ENCODE measurements around the gene LRBA. TPM values are rescaled to one million over a fixed set of nuclear protein-coding genes. Genes with fewer than 3 reads are reported as not detected.
"Not testable (repeated sequence)": the region's sequence is repeated elsewhere in the genome, so short reads cannot be mapped to it uniquely, and the experiment has no call there.

Gene LRBA
- total RNA-seq, 2 donors from 2014 or later = 76.3 to 86.9 TPM

DNA sequence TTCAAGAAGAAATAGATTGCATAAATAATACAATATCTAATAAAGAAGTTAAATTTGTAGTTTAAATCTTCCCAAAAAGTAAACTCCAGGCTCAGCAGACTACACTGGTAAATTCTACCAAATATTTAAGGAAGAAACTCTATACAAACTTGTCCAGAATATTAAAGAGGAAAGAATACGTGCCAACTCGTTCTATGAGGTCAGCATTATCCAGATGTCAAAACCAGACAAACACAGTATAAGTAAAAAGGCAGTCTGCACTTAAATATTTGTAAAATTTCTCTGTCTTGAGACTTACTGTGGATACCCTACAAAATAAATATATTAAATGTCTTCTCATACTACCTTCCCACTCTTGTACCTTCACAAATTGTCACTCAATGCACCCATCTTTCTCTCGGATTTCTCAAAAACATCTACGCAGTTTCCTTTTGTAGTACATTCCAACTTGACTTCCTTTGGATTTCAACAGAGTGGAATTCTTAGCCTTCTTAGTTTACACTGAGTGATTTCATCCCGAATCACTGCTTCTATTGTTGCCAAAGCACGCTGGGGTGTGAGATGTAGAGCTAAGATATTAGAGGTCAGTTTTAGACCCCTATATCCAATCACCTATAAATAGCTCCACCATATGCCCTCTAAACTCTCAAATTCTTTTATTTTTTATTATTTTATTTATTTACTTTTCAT lies 504.8 kb downstream of the LRBA start:
- Mint-ChIP-seq H3K36me3 (ENCODE audit: low read depth) (no peaks in the 10 kb centered on the region), H3K27me3 (no peaks in the 10 kb centered on the region), H3K4me1 (peaks cover 2% of the 10 kb centered on the region)

DNA sequence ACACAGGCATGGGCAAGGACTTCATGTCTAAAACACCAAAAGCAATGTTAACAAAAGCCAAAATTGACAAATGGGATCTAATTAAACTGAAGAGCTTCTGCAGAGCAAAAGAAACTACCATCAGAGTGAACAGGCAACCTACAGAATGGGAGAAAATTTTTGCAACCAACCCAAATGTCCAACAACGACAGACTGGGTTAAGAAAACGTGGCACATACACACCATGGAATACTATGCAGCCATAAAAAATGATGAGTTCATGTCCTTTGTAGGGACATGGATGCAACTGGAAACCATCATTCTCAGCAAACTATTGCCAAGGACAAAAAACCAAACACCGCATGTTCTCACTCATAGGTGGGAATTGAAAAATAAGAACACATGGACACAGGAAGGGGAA lies 507.4 kb downstream of the LRBA start:
- not testable (repeated sequence) for ATAC-seq

More for the DNA sequence above, 504.8 kb downstream of the LRBA start:
- DNase-seq = no peak
- Mint-ChIP-seq H3K4me3 (no peak overlapping the region), H3K27ac (no peak overlapping the region)
- ATAC-seq = no peak
- H3K9me3 ChIP-seq (ENCODE audit: control insufficient read depth, low read length, poor library complexity, severe bottlenecking) = peaks cover 2% of the 10 kb centered on the region

DNA sequence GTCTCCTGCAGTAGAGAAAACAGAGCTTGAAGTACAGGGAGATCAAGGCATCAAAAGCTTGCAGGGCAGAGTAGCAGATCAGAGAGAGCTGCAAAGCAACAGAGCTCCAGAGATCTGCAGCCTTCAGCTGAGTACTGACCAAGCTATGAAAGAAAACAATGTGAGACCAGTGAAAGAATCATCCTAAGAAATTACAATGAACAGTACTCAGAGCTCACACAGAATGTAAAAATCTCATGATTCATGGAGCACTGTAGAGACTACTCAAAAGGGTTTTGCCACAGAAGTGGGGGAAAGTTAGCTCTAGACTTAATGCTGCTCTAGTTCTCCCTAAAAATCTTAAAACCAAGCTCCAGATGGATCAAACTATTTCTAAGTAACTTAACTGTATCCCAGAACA lies 513.1 kb downstream of the LRBA start:
- no peak overlapping the region for H3K4me3 Mint-ChIP-seq
- H3K36me3 Mint-ChIP-seq (ENCODE audit: low read depth) = peaks cover 2% of the 10 kb centered on the region
- ATAC-seq (no peak), DNase-seq (no peak)
- no peak overlapping the region for H3K27ac Mint-ChIP-seq
- no peaks in the 10 kb centered on the region for H3K9me3 ChIP-seq (ENCODE audit: control insufficient read depth, low read length, poor library complexity, severe bottlenecking)
- H3K27me3 Mint-ChIP-seq = no peaks in the 10 kb centered on the region
- H3K4me1 Mint-ChIP-seq = peaks cover 2% of the 10 kb centered on the region

More for the DNA sequence above, 507.4 kb downstream of the LRBA start:
- H3K9me3 ChIP-seq (ENCODE audit: control insufficient read depth, low read length, poor library complexity, severe bottlenecking); H3K27me3 Mint-ChIP-seq; DNase-seq; H3K4me3 Mint-ChIP-seq; H3K36me3 Mint-ChIP-seq (ENCODE audit: low read depth); H3K4me1 Mint-ChIP-seq; H3K27ac Mint-ChIP-seq: not testable (repeated sequence)

DNA sequence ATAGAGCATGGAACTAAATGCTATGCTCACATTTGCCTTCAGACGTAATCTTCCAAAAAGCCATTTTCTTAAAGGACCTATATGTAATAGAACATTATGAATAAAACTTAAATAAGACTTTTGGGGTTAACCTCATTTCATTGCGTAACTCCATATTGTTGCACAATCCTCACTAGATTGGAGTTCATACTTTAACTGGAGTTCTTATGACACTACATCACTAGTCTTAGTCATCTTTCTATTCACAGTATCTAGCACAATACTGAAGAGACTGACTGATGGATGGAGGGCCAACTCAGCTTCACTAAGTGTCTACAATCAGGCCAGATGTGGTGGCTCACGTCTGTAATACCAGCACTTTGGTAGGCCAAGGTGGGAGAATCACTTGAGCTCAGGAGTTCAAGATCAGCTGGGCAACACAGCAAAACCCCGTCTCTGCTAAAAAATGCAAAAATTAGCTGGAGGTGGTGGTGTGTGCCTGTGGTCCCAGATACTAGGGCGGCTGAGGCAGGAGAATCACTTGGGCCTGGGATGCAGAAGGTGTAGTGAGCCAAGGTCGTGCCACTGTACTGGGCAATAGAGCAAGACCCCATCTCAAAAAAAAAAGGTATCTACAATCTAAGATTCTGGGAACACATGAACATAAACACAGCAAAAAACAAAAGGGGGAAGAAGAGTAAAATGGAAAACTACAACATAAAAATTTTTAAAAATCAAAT lies 513.9 kb downstream of the LRBA start:
- no peak for DNase-seq
- ATAC-seq = no peak
- H3K27ac Mint-ChIP-seq = no peak overlapping the region
- H3K4me3 Mint-ChIP-seq = no peak overlapping the region
- no peaks in the 10 kb centered on the region for H3K27me3 Mint-ChIP-seq
- H3K4me1 Mint-ChIP-seq = peaks cover 2% of the 10 kb centered on the region
- H3K9me3 ChIP-seq (ENCODE audit: control insufficient read depth, low read length, poor library complexity, severe bottlenecking) = no peaks in the 10 kb centered on the region
- peaks cover 2% of the 10 kb centered on the region for H3K36me3 Mint-ChIP-seq (ENCODE audit: low read depth)

DNA sequence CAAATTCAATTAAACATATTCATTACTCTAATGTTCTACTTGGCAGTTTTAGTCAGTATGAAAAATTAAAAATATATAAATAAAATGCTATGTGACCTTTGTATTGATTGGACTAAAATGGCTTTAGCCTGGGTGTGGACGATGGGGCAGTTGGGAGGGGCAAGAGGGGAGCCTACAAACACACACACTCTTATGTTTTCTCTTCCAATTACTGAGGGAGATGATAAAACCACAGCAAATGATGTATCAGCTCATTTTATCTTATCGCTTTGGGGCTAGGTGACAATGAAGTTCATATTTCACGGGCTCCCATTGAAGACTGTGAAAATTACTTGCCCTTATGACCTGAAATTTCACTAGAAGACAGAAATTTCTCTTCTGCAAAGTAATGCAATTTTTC lies 517.5 kb downstream of the LRBA start:
- H3K4me3 Mint-ChIP-seq = no peak overlapping the region
- no peaks in the 10 kb centered on the region for H3K9me3 ChIP-seq (ENCODE audit: control insufficient read depth, low read length, poor library complexity, severe bottlenecking)
- no peak for ATAC-seq
- H3K36me3 Mint-ChIP-seq (ENCODE audit: low read depth) = peaks cover 2% of the 10 kb centered on the region
- H3K4me1 Mint-ChIP-seq = peaks cover 3% of the 10 kb centered on the region
- no peaks in the 10 kb centered on the region for H3K27me3 Mint-ChIP-seq
- no peak overlapping the region for H3K27ac Mint-ChIP-seq
- no peak for DNase-seq

DNA sequence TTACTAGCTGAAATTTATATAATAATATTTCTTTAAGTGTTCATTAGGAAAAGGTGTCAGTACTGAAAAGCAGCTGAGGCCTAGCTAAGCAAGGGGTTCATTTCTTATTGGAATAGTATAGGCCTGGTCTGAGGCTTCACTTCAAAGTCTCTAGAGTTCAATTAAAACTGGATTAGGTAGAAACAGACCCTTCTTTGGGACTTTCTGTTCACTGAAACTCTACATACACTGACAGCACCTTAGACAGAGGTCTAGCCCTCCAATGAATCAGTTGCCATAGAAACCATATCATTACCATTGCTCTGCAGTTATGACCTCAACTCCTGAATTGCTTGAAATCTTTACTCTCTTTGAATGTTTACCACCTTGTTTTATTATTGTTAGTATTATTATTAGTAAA lies 519.5 kb downstream of the LRBA start:
- Mint-ChIP-seq H3K36me3 (ENCODE audit: low read depth) (no peaks in the 10 kb centered on the region), H3K4me1 (peaks cover 3% of the 10 kb centered on the region), H3K27ac (no peak overlapping the region), H3K27me3 (no peaks in the 10 kb centered on the region), H3K4me3 (no peak overlapping the region)
- ATAC-seq (no peak), DNase-seq (no peak)
- no peaks in the 10 kb centered on the region for H3K9me3 ChIP-seq (ENCODE audit: control insufficient read depth, low read length, poor library complexity, severe bottlenecking)

DNA sequence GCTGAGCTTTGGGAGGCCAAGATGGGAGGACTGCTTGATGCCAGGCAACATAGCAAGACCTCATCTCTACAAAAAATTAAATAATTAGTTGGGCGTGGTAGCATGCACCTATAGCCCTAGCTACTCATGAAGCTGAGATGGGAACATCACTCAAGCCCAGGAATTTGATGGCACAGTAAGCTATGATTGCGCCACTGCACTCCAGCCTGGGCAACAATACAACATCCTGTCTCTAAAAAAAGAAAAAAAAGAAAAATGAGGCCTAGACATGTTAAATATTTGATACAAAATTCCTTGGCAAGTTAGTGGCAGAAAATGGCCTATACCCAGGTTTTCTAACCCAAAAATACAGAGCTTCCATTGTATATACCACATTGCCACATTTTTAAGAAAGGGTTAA lies 521.2 kb downstream of the LRBA start:
- peaks cover 5% of the 10 kb centered on the region for H3K4me1 Mint-ChIP-seq
- no peak for ATAC-seq
- H3K27me3 Mint-ChIP-seq = no peaks in the 10 kb centered on the region
- no peak overlapping the region for H3K4me3 Mint-ChIP-seq
- no peaks in the 10 kb centered on the region for H3K9me3 ChIP-seq (ENCODE audit: control insufficient read depth, low read length, poor library complexity, severe bottlenecking)
- DNase-seq = no peak
- peaks cover 4% of the 10 kb centered on the region for H3K36me3 Mint-ChIP-seq (ENCODE audit: low read depth)
- no peak overlapping the region for H3K27ac Mint-ChIP-seq

DNA sequence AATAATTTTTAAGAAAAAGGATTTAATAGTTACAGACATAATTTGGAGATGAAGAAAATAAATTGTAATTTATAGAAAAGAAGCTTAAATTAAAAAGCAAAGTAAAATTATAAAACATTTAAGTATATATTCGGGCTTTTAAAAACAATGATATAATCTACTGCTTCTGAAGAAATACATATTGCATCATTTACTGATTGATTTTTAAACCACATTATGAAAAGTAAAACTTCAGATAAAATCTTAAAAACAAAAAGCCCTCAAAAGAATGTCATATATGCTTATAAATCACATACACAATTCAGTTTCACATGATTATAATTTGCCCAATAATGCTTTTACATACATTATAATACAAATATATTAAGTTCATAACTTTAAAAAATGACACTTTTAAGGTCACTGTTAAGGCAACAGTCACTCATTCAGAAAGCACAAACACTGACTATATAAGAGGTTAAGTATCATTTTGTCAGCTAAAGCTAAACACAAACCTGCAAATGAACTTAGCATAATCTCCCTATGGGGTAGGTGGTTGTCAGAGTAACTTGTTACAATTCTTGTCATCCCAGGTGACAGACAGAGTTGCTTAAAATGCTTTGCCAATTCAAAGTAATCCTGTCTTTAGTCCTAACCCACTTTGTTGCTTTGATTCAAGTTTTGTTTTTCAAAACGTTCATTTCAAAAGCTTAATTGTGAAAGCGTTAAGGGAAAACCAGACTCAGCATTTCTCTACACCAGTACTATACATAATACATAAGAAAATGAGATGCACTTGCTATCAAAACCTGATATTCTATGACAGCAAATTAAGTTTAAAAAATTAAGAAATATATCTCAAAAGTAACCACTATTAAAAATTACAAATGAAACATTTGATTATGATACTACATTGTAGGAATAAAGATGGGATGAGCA lies 523.7 kb downstream of the LRBA start:
- H3K36me3 Mint-ChIP-seq (ENCODE audit: low read depth) = peaks cover 7% of the 10 kb centered on the region
- no peaks in the 10 kb centered on the region for H3K9me3 ChIP-seq (ENCODE audit: control insufficient read depth, low read length, poor library complexity, severe bottlenecking)
- no peak overlapping the region for H3K27ac Mint-ChIP-seq
- no peak for DNase-seq
- no peak for ATAC-seq
- H3K27me3 Mint-ChIP-seq = no peaks in the 10 kb centered on the region
- peaks cover 5% of the 10 kb centered on the region for H3K4me1 Mint-ChIP-seq
- H3K4me3 Mint-ChIP-seq = no peak overlapping the region

DNA sequence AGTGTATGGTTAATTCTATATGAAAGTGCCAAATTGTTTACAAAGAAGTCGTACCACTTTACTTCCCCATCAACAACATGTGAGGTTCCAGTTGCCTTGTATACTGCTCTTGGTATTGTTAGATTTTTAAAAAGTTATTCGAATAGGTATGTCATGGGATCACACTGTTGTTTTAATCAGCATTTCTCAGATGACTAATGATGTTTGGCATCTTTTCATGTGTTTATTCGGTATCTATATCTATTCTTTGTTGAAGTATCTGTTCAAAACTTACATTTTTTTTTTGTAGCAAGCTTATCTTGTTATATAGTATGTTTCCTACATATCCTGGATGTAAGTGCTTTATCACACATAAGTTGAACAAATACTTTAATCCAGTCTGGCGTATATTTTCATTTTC lies 532.5 kb downstream of the LRBA start:
- H3K4me1 Mint-ChIP-seq = peaks cover 2% of the 10 kb centered on the region
- DNase-seq = no peak
- no peak for ATAC-seq
- no peaks in the 10 kb centered on the region for H3K27me3 Mint-ChIP-seq
- no peak overlapping the region for H3K27ac Mint-ChIP-seq
- H3K36me3 Mint-ChIP-seq (ENCODE audit: low read depth) = peaks cover 18% of the 10 kb centered on the region
- H3K4me3 Mint-ChIP-seq = no peak overlapping the region
- H3K9me3 ChIP-seq (ENCODE audit: control insufficient read depth, low read length, poor library complexity, severe bottlenecking) = no peaks in the 10 kb centered on the region

DNA sequence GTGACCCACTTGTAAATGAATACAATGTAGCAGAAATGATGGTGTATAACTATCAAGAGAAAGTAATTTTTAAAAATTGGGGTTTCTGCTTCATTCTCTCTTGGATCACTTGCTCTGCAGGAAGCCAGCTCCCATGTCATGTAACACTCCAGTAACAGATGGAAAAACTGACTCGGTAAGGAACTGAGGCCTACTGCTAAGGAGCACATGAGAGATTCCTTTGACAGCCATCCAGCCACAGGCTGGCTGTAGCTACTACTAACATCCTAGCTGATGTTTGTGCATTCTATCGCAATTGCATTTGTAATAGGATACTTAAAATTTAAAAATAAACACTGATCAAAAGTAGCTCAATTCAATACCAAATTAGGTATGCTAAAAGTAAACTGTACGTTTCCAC lies 535.4 kb downstream of the LRBA start:
- Mint-ChIP-seq H3K36me3 (ENCODE audit: low read depth) (peaks cover 12% of the 10 kb centered on the region), H3K27me3 (no peaks in the 10 kb centered on the region), H3K4me3 (no peak overlapping the region), H3K27ac (no peak overlapping the region), H3K4me1 (peaks cover 2% of the 10 kb centered on the region)
- H3K9me3 ChIP-seq (ENCODE audit: control insufficient read depth, low read length, poor library complexity, severe bottlenecking) = no peaks in the 10 kb centered on the region
- DNase-seq = no peak
- ATAC-seq = no peak

DNA sequence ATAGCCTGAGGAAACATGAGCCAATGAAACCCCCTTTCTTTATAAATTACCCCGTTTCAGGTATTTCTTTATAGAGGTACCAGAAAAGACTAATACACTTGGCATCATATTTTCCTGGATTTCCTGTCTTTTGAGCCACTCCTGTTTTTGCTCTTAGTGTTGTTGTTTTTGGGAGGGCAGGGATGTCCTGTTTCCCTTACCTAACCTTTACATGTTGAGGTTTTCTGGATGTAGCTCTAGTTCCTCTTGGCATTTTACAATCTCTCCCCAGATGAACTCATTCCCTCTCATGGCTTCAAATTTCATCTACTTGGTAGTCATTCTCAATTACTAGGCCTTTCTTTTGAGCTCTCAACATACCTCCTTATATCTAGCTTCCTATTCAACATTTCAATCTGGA lies 537.2 kb downstream of the LRBA start:
- ATAC-seq = no peak
- H3K9me3 ChIP-seq (ENCODE audit: control insufficient read depth, low read length, poor library complexity, severe bottlenecking) = no peaks in the 10 kb centered on the region
- Mint-ChIP-seq H3K4me3 (no peak overlapping the region), H3K27ac (no peak overlapping the region), H3K36me3 (ENCODE audit: low read depth) (peaks cover 14% of the 10 kb centered on the region), H3K27me3 (no peaks in the 10 kb centered on the region), H3K4me1 (no peaks in the 10 kb centered on the region)
- DNase-seq = no peak

DNA sequence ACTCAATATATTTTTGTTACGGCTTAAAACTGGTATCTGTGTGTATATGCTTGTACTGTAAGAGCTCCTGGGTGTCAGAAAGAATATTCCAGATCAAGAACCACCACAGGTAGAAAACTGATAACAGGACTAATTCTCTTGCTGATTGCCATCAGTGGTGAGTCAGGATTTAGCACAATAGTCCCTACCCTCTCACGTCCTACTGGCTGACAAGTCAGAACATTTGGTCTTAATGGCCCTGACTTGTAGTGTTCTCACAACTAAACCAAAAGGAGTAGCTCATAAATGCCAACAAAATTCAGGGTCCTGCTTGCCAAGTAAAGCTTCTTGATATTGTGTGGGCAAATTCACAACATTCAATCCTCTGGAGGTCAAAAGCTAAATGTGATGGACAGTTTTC lies 538.3 kb downstream of the LRBA start:
- no peak for DNase-seq
- Mint-ChIP-seq H3K36me3 (ENCODE audit: low read depth) (peaks cover 16% of the 10 kb centered on the region), H3K4me3 (no peak overlapping the region), H3K27ac (no peak overlapping the region), H3K27me3 (no peaks in the 10 kb centered on the region), H3K4me1 (peaks cover 2% of the 10 kb centered on the region)
- H3K9me3 ChIP-seq (ENCODE audit: control insufficient read depth, low read length, poor library complexity, severe bottlenecking) = no peaks in the 10 kb centered on the region
- ATAC-seq = no peak

DNA sequence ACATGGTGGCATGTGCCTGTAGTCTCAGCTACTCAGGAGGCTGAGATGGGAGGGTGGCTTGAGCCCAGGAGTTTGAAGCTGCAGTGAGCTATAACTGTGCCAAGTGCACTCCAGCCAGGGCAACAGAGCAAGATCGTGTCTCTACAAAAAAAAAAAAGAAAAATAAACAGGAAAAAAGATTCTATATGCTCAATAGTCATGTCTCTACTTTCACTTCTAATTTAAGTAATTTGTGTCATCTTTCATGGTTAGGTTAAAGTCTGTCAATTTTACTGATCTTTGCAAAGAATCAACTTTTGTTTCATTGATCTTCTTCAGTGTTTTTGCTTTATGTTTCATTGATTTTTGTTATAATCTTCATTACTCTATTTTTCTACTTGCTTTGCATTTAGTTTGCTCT lies 539.3 kb downstream of the LRBA start:
- no peak for DNase-seq
- peaks cover 2% of the 10 kb centered on the region for H3K4me1 Mint-ChIP-seq
- H3K9me3 ChIP-seq (ENCODE audit: control insufficient read depth, low read length, poor library complexity, severe bottlenecking) = no peaks in the 10 kb centered on the region
- H3K27me3 Mint-ChIP-seq = no peaks in the 10 kb centered on the region
- no peak overlapping the region for H3K27ac Mint-ChIP-seq
- no peak for ATAC-seq
- H3K4me3 Mint-ChIP-seq = no peak overlapping the region
- H3K36me3 Mint-ChIP-seq (ENCODE audit: low read depth) = peaks cover 16% of the 10 kb centered on the region

All from T-helper 17 cell (primary cell).